ENCODE results near the gene IL1RL1.

IL1RL1 gene

GRCh38 chr2:102337012-102337411 lies 25.6 kb downstream of the IL1RL1 start:
- no peak for DNase-seq

DNA sequence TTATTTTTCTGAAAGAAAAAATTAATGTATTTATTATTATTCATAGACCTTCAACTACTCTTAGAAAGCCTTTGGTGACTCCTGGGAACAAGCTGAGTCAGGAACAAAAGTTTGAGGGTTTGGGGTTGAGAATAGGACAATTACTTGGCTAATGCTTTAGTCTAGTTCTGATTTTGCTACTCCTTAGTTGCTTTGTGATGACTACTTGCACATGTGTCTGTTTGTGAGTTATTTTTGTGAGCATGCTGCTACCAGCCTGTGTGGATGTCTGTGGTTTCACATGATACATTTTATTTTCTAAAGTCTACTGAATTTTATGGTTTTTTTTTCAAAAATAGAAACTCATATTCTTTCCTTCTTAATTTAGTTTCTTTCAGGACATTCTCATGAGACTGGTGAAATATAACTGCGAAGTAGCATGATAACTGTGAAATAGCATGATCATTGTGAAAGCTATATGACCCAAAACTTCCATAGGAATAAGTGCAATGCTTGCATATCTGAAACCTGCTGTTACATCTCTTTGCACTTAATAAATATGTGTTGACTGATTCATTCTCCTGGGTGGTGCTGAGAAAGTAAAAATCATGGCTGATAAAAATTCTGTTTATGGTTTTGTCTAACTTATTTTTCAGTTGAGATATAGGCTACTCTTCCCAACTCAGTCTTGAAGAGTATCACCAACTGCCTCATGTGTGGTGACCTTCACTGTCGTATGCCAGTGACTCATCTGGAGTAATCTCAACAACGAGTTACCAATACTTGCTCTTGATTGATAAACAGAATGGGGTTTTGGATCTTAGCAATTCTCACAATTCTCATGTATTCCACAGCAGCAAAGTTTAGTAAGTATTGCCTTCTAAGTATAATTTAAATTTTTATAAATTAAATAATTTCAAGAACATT lies 26.4 kb downstream of the IL1RL1 start:
- DNase-seq, result no peak

DNA sequence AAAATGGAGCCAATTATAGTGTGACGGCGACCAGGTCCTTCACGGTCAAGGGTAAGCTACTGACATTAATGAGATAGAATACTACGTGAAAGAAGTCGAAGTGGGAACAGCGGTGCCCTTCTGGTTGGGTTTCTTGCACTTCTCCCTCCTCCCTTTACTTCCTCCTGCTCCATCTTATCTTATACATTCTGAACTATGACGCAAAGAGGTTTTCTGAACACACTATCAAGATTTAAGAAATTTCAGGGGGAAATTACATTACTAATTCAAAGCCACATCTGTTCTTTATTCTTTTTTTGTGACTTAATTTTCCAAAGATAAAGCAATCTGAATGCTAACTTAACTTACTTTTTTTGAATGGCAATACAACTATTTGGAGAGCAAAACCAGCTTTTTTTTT lies 29.4 kb downstream of the IL1RL1 start:
- no peak for DNase-seq

DNA sequence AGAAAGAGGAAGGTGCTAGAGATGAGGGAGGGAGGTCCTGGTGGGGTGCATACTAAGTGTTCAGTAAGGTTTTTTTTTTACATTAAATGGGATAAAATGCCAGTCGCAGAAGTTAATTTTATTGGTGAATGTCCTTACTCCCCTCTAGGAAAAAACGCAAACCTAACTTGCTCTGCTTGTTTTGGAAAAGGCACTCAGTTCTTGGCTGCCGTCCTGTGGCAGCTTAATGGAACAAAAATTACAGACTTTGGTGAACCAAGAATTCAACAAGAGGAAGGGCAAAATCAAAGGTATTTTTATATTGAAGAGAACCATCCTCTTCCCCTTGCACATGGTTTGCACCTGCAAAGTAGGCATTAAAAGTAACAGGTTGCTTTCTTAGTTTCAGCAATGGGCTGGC lies 31.5 kb downstream of the IL1RL1 start:
- no peak for DNase-seq

GRCh38 chr2:102344397-102344796 lies 33.0 kb downstream of the IL1RL1 start:
- DNase-seq, result no peak

DNA sequence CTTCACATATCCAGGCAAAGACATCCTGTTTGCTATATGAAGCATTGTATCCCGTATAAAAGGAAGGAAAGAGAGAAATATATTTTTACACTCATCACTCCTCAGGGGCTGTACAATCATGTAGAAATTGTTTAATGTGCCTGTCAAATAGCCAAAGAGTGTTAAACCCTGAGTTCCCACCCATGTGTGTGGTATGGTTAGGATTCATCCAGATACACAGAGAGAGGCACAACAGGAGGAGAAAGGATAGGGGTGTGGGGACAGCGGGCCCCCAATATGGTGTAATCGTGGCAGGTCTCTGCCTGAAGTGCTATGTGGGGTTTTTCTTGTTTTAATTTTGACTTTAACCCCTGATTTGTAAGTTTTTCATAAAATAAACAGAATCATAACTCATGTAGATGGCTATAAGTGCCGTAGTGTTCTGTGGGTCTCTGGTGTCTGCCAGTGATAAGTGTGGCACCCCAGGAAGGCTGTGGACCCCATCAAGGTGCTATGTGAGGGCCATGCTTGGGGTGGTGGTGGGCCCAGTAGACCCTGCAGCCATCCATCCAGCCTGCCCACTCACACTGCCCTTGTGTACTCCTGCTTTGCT lies 34.1 kb downstream of the IL1RL1 start:
- no peak for DNase-seq

DNA sequence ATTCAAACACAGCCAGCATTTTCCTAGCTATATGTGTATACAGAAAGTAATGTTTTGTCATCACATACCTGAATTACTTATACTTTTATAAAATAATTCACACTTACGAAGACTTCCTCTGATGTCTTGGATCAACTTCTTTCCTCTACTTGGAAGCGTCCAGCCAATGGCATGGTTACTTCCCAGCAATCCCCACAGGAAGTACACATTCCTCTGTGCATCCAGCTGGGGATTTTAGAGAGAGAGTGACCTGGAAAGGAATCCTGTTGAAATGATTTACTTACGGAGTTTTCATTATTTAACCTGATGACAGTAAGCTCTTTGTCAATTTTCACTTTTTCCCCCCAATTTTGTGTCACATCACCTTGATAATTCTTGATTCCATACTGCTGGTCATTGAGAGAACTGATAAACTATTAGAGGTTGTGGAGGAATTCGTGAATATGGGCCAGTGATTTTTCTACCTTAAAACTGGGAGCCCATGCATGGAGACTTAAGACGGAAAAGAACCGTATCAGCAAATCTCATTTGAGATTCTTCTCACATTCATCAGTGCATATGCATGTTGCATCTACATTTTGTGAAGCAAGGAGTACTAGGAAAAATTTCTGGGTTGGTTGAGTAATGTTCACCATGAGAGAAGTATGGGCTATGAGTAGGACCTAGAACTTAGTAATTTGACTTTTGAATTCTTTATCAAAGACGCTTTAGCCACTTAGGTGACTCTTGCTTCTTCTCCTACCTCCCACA lies 35.2 kb downstream of the IL1RL1 start:
- no peak for DNase-seq

DNA sequence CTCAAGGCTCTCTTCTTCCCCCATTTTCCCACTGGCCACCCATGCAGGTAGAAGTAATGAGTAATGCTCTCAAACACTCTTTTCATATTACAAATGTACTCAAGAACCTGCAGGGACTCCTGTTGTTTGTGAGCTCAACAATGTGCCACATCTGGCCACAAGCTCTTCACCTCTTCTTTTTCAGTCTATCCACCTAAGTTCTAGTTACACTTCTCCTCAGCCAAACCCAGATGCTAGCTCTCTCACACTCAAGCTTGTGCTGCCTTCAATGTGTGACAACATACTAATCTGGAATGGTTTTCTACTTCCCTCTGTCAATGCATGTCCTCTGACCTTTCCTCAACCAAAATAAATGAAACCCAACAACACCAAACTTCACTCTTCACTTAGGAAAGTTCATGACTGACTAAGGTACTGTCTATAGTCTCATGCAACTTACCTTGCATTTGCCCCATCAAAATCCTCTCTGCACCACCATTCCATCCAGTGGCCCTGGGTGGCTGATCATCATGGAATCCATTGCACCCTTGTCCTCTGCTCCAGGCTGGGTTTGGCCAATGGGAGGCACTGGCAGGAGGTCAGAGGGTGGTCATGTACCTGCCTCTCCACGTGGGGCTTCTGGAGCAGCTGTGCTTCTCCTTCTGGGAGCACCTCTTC lies 38.9 kb downstream of the IL1RL1 start:
- DNase-seq, result peak in 1 of 5 donors; percentile 48

DNA sequence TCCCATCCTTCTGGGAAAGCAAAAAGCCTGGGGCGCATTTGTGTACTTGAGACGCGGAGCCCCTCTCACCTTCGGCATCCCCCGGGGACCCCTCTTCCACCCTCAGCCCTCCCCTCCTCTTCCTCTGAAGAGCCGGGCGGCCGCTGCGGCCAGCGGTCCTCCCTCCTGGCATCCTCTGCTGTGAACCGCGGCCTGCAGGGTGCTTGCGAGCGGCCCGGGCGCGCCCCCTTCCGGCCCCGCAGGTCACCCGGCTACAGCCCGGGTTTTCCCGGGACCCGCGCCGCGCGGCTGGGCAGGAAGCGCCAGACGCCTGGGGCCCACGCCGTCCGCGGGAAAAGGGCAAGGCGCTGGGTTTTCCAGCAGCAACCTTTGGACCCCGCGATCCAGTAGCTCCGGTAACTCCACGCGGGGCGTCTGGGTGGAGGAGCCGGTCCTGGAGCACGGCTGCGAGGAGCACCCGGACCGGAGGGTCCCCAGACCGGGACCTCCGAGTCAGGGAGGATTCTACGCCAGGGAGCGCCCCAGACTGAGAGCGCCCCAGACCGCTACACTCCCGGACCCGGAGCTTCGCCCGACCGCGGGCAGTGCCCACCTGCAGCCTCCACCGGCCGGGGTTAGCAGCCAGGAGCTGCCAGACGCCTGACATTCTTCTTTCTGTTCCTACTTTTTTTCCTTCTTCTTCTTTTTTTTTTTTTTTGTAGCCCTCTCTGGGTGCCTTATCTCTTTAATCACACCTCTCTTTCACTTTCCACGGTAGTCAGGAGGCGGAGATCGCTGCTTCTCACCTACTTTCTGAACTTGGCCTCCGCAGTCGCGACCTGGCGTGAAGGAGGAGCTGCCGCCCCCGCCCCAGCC lies 44.4 kb downstream of the IL1RL1 start, which contains the start of gene IL18R1:
TSS of gene IL18R1 (plus strand) at position 271 of the 855 bp plus-strand sequence. CDS start 6,865 bp downstream, outside the sequence.
- DNase-seq, result peak; percentile 46 to 81 (median 54)

DNA sequence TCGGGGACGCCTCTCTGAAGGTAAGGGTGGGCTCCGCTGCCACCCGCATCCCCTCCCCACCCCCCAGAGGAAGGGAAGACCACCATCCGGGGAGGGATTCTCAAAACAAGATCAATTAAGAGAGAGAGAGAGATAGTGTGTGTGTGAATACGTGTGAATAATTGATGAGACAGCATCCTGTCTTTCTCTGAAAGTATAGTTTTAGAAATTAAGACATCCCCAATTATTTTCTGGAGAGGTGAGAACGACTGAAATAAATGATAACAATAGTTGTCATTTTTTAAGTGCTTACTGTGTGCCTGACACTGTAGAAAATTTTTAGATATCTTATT lies 45.0 kb downstream of the IL1RL1 start:
- no peak for DNase-seq

- DNase-seq, result no peak
These were observed 45.4 kb downstream of the IL1RL1 start for GRCh38 chr2:102356741-102357140.

DNA sequence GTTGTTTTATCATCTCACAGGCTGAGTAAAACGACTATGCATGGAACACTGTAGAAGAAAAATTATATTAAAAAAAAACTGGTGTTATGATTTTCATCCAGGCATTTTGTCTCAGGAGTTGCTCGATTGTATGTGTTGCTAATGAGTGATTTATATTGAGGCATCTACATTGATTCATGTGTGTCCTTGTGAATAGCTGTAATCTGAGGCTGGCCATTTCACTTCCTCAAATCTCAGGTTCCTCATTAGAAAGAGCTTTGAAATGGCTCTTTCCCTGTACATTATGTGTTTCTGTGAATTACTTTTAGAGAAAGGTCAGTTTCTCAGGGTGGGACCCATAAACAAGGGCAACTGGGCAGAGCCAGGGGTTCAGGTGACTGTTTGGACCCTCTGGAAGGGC lies 46.6 kb downstream of the IL1RL1 start:
- no peak for DNase-seq

- peak in 1 of 5 donors; percentile 31 for DNase-seq
These were observed 47.1 kb downstream of the IL1RL1 start for GRCh38 chr2:102358496-102358895.

DNA sequence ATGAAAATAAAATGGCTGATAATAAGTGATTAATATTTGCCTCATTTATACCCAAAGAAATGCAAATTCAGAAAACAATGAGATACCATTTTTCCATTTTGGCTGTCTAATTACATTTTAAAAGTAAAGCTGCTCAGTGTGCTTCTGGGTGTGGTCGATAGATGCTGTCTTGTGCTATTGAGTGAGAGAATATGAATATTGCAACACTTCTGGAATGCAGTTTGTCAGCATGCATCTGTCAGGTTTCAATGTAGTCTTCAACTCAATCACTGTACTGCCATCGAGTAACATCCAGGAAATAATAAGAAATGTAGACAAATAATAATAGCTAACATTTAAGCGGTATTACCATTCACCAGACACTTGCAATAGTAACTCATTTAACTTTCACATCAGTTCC lies 48.2 kb downstream of the IL1RL1 start:
- no peak for DNase-seq

DNA sequence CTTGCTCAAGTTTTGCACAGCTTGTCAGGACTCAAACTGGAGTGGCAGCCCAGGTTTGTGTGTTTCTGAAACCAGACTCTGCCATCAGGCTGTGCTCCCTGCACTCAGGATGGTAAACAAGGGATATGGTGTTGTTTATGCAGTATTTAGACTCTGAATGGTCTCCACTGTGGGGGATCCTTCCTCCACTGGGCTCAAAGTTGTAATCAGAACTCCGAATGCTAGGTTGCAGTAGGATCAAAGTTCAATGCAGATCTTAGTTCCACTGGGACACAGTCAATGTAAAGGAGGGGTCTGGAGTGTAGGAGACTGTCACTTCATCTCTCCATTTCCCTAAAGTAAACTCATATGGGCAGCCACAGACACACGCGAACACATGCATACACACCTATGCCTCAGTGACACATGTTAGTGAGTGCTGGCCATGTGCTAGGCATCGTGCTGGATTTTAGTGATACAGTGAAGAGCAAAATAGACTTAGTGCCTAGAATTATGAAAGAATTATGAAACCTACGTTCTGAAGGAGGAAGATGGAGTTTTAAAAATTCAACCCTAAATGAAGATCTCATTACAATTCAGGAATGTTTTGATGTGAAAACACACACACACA lies 50.4 kb downstream of the IL1RL1 start:
- DNase-seq, result no peak

DNA sequence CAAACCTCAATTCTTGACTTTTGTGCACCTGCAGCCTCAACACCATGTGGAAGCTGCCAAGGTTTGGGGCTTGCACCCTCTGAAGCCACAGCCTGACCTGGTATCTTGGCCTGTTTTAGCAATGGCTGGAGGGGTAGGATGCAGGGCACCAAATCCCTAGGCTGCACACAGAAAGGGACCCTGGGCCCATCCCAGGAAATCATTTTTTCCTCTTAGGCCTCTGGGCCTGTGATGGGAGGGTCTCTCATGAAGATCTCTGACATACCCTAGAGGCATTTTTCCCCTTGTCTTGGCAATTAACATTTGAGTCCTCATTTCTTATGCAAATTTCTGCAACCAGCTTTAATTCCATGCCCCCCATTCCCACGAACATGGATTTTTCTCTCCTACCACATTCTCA lies 54.4 kb downstream of the IL1RL1 start:
- DNase-seq, result no peak

- peak in 1 of 5 donors; percentile 64 for DNase-seq
These were observed 55.2 kb downstream of the IL1RL1 start for GRCh38 chr2:102366406-102367112.

GRCh38 chr2:102367331-102367971 lies 56.1 kb downstream of the IL1RL1 start:
- DNase-seq, result peak in 1 of 5 donors; percentile 88

- peak in 1 of 5 donors; percentile 73 for DNase-seq
These were observed 57.2 kb downstream of the IL1RL1 start for GRCh38 chr2:102368461-102369109.

DNA sequence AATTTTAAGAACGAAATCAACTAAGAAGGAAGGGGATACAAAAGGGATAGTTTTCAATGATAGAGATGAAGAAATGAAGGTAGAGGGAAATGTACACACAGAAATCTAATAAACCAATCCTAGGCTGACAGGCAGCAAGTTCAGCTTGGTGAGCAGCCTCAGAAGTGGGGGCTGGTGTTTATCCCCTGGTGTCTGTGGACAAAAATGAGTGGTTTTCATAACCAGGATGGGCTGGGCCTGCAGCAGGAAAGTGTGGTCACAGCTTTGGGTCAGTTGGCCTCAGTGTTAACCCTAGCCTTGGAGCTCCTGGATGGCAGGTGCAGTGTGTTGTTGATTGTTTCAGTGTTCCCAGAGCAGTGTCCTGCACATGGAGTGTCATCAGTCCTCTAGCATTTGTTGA lies 58.5 kb downstream of the IL1RL1 start:
- DNase-seq, result no peak

Measured in T-helper 1 cell (primary cell).